Colonic mucosa (tissue), 4 donors: ENCODE data around the gene SLC16A7. TPM values are rescaled to one million over a fixed set of nuclear protein-coding genes. Genes with fewer than 3 reads are reported as not detected.

Experiments
- DNase-seq: peaks from one replicate; pipeline ENCODE4 v3.0.0-alpha.2; 2020
- H3K27ac ChIP-seq: fragments of 200-600 bp; one replicate; pipeline ENCODE4 v1.8.0; 2021
- H3K27me3 ChIP-seq: fragments of 200-600 bp; one replicate; pipeline ENCODE4 v1.8.0; 2021
- H3K36me3 ChIP-seq: fragments of 200-600 bp; one replicate; pipeline ENCODE4 v1.8.0; 2021
- H3K4me1 ChIP-seq: fragments of 200-600 bp; one replicate; pipeline ENCODE4 v1.8.0; 2021; ENCODE audit warnings: mild to moderate bottlenecking
- H3K4me3 ChIP-seq: fragments of 200-600 bp; one replicate; pipeline ENCODE4 v1.8.0; 2021
- H3K9ac ChIP-seq, 2 donors: one replicate each; pipeline ENCODE4 v1.7.0; 2013; ENCODE audit warnings: control low read depth in 2 of 2, low read depth in 2 of 2, low read length in 2 of 2
- H3K9me3 ChIP-seq: fragments of 200-600 bp; one replicate; pipeline ENCODE4 v1.8.0; 2021
- CTCF ChIP-seq: fragments of 200-600 bp; IDR thresholded peaks from one replicate; pipeline ENCODE4 v1.8.0; 2022; ENCODE audit warnings: antibody characterized with exemption, mild to moderate bottlenecking
- intact Hi-C: fragments of 100-400 bp; cut with DNase I; formaldehyde crosslinking; loops from one replicate; pipeline ENCODE4 v1.14.1; 2022
- total RNA-seq, 2 donors: library from RNA; stranded (reverse); fragmentation: NEBNext Ultra II Directional in 1 of 2; extraction: Animal tissue kit (Norgen Biotek cat#: 25700) in 1 of 2; gene quantifications; one replicate each; pipeline ENCODE4 v1.2.1, GENCODE V29; 2021
- donor health status: healthy.
- donor health status: DM: no; HTN: no; CAD: no.
- donor health status: DM: no; HTN: no; CAD: no.

SLC16A7 gene
- total RNA-seq, 2 donors from 2014 or later = 4.4 to 9.5 TPM

- intact Hi-C loops = no loop called here
- H3K27me3 ChIP-seq = no peaks in the 10 kb centered on the region
Observed at GRCh38 chr12:59710004-59710628, 114.3 kb downstream of the SLC16A7 start.

GRCh38 chr12:59710964-59711363 is 115.1 kb downstream of the SLC16A7 start:
- intact Hi-C loops = no loop called here
- no peak for DNase-seq
- no peaks in the 10 kb centered on the region for H3K36me3 ChIP-seq

More at GRCh38 chr12:59710004-59710628, 114.3 kb downstream of the SLC16A7 start:
- H3K4me1 ChIP-seq = no peaks in the 10 kb centered on the region
- DNase-seq = no peak
- no peaks in the 10 kb centered on the region for H3K36me3 ChIP-seq
- H3K4me3 ChIP-seq = no peak overlapping the region
- no peaks in the 10 kb centered on the region for H3K9me3 ChIP-seq
- no peak overlapping the region for H3K9ac ChIP-seq
- TF ChIP-seq CTCF = no peak
- no peak overlapping the region for H3K27ac ChIP-seq

GRCh38 chr12:59715434-59715833 is 119.6 kb downstream of the SLC16A7 start:
- Histone ChIP-seq H3K27ac (no peak overlapping the region), H3K4me3 (no peak overlapping the region), H3K27me3 (no peaks in the 10 kb centered on the region), H3K9ac (no peak overlapping the region), H3K4me1 (no peaks in the 10 kb centered on the region), H3K36me3 (no peaks in the 10 kb centered on the region), H3K9me3 (no peaks in the 10 kb centered on the region)
- TF ChIP-seq CTCF = no peak
- DNase-seq = no peak
- intact Hi-C loops = no loop called here

More at GRCh38 chr12:59710964-59711363, 115.1 kb downstream of the SLC16A7 start:
- Histone ChIP-seq H3K4me3 (no peak overlapping the region), H3K9ac (no peak overlapping the region), H3K27ac (no peak overlapping the region), H3K9me3 (no peaks in the 10 kb centered on the region), H3K4me1 (no peaks in the 10 kb centered on the region), H3K27me3 (no peaks in the 10 kb centered on the region)
- TF ChIP-seq CTCF = no peak

- Histone ChIP-seq H3K27me3 (no peaks in the 10 kb centered on the region), H3K27ac (no peak overlapping the region), H3K36me3 (no peaks in the 10 kb centered on the region), H3K9me3 (no peaks in the 10 kb centered on the region), H3K4me1 (no peaks in the 10 kb centered on the region), H3K9ac (no peak overlapping the region), H3K4me3 (no peak overlapping the region)
- TF ChIP-seq CTCF = no peak
- intact Hi-C loops = no loop called here
- DNase-seq = no peak
Observed at GRCh38 chr12:59716043-59716442, 120.2 kb downstream of the SLC16A7 start.

- H3K4me3 ChIP-seq = no peak overlapping the region
- no peak overlapping the region for H3K27ac ChIP-seq
- no peaks in the 10 kb centered on the region for H3K27me3 ChIP-seq
- no peak for TF ChIP-seq CTCF
- H3K9me3 ChIP-seq = no peaks in the 10 kb centered on the region
- no peak overlapping the region for H3K9ac ChIP-seq
- intact Hi-C loops = no loop called here
- H3K4me1 ChIP-seq = no peaks in the 10 kb centered on the region
- no peak for DNase-seq
- H3K36me3 ChIP-seq = no peaks in the 10 kb centered on the region
Observed at GRCh38 chr12:59717436-59717835, 121.6 kb downstream of the SLC16A7 start.
